IMR-90 (cell line): ENCODE measurements around the gene SIRPD. TPM values are rescaled to one million over a fixed set of nuclear protein-coding genes. Genes with fewer than 3 reads are reported as not detected.

Experiments used
- ATAC-seq: fragments of 200-7000 bp; cut with Tn5 transposase; 2 replicates; pipeline ENCODE4 v1.9.1; 2020; ENCODE audit warnings: low read depth, mild to moderate bottlenecking, moderate library complexity
- BruUV-seq: library from RNA; stranded (reverse); fragments of 400-500 nt; replicated peaks from 2 replicates; lab custom pipeline; 2021; lab: Mats Ljungman, UMichigan
- CTCF ChIA-PET: fragments of 300-600 bp; formaldehyde crosslinking; extraction: SDS; loops from one replicate; lab custom pipeline; 2021; ENCODE audit warnings: antibody characterized with exemption; lab: Yijun Ruan, JAX
- POLR2A ChIA-PET: fragments of 300-600 bp; sonication (Branson Sonifier 250); formaldehyde crosslinking; loops from one replicate; lab custom pipeline; 2022; ENCODE audit warnings: antibody characterized with exemption; ENCODE audit not compliant: unreplicated experiment; lab: Charles Lee
- DNase-seq: peaks from one replicate; pipeline ENCODE4 v3.0.0; 2013
- H2AFZ ChIP-seq: replicated peaks from 2 replicates; pipeline ENCODE3; 2013; ENCODE audit warnings: low read length, mild to moderate bottlenecking; ENCODE audit not compliant: poor library complexity
- H2AK5ac ChIP-seq: 2 replicates; pipeline ENCODE4 v1.6.1; 2013; ENCODE audit warnings: low read depth, low read length, inconsistent platforms
- H2AK9ac ChIP-seq: replicated peaks from 2 replicates; pipeline ENCODE3; 2013; ENCODE audit warnings: mild to moderate bottlenecking, low read depth, low read length, moderate library complexity; ENCODE audit not compliant: poor library complexity
- H2BK120ac ChIP-seq: 2 replicates; pipeline ENCODE4 v1.6.1; 2013; ENCODE audit warnings: low read depth, low read length, inconsistent platforms
- H2BK15ac ChIP-seq: 3 replicates; pipeline ENCODE4 v1.6.1; 2013; ENCODE audit warnings: low read depth, low read length, inconsistent platforms
- H2BK20ac ChIP-seq: 2 replicates; pipeline ENCODE4 v1.6.1; 2013; ENCODE audit warnings: low read depth, mild to moderate bottlenecking, inconsistent platforms, low read length, moderate library complexity
- H2BK5ac ChIP-seq: 2 replicates; pipeline ENCODE4 v1.6.1; 2013; ENCODE audit warnings: mild to moderate bottlenecking, low read depth, low read length, inconsistent platforms; ENCODE audit not compliant: poor library complexity, severe bottlenecking
- H3K14ac ChIP-seq: replicated peaks from 2 replicates; pipeline ENCODE4 v1.6.1; 2013; ENCODE audit warnings: low read depth, low read length, inconsistent platforms
- H3K18ac ChIP-seq: 2 replicates; pipeline ENCODE4 v1.6.1; 2013; ENCODE audit warnings: low read depth, low read length, control low read depth
- H3K23ac ChIP-seq: 2 replicates; pipeline ENCODE4 v1.6.1; 2013; ENCODE audit warnings: low read depth, low read length, inconsistent platforms
- H3K27ac ChIP-seq: 2 replicates; pipeline ENCODE4 v1.5.1; 2013; ENCODE audit warnings: mild to moderate bottlenecking, control low read depth, low read length; ENCODE audit not compliant: insufficient read depth
- H3K27me3 ChIP-seq: 2 replicates; pipeline ENCODE4 v1.6.1; 2013; ENCODE audit warnings: low read length; ENCODE audit not compliant: control insufficient read depth, insufficient read depth
- H3K36me3 ChIP-seq: 2 replicates; pipeline ENCODE4 v1.6.1; 2013; ENCODE audit warnings: low read length, mixed read lengths; ENCODE audit not compliant: control insufficient read depth, insufficient read depth
- H3K4ac ChIP-seq: 2 replicates; pipeline ENCODE4 v1.6.1; 2013; ENCODE audit warnings: low read depth, low read length, inconsistent platforms
- H3K4me1 ChIP-seq: 2 replicates; pipeline ENCODE4 v1.6.1; 2013; ENCODE audit warnings: low read length, mixed read lengths; ENCODE audit not compliant: control insufficient read depth, insufficient read depth
- H3K4me2 ChIP-seq: 2 replicates; pipeline ENCODE4 v1.6.1; 2013; ENCODE audit warnings: low read depth, mild to moderate bottlenecking, control low read depth, low read length, moderate library complexity
- H3K4me3 ChIP-seq: 2 replicates; pipeline ENCODE4 v1.5.1; 2013; ENCODE audit warnings: low read depth, mild to moderate bottlenecking, control low read depth, low read length, moderate library complexity; ENCODE audit not compliant: insufficient read depth
- H3K56ac ChIP-seq: 2 replicates; pipeline ENCODE4 v1.6.1; 2013; ENCODE audit warnings: low read length, inconsistent platforms; ENCODE audit not compliant: insufficient read depth; ENCODE audit errors: extremely low read depth
- H3K79me1 ChIP-seq, 2 experiments: 2 replicates each; pipeline ENCODE4 v1.6.1; 2013; ENCODE audit warnings: low read length in 2 of 2, inconsistent platforms in 1 of 2, low read depth in 1 of 2
- H3K9ac ChIP-seq: 2 replicates; pipeline ENCODE4 v1.6.1; 2013; ENCODE audit warnings: low read depth, low read length, control low read depth
- H3K9me1 ChIP-seq: 2 replicates; pipeline ENCODE4 v1.6.1; 2013; ENCODE audit warnings: low read length, inconsistent platforms; ENCODE audit not compliant: insufficient read depth
- H3K9me3 ChIP-seq: 2 replicates; pipeline ENCODE4 v1.6.1; 2013; ENCODE audit warnings: low read length; ENCODE audit not compliant: control insufficient read depth, insufficient read depth
- H4K20me1 ChIP-seq: 2 replicates; pipeline ENCODE4 v1.6.1; 2013; ENCODE audit warnings: low read length, inconsistent platforms; ENCODE audit not compliant: insufficient read depth
- H4K5ac ChIP-seq: 2 replicates; pipeline ENCODE4 v1.6.1; 2013; ENCODE audit warnings: mild to moderate bottlenecking, low read depth, low read length, control low read depth
- H4K8ac ChIP-seq, 2 experiments: 2 replicates each; pipeline ENCODE4 v1.6.1; 2013; ENCODE audit warnings: low read depth in 2 of 2, low read length in 2 of 2, control low read depth in 1 of 2, inconsistent platforms in 1 of 2
- H4K91ac ChIP-seq: 2 replicates; pipeline ENCODE4 v1.6.1; 2013; ENCODE audit warnings: low read depth, low read length, inconsistent platforms; ENCODE audit not compliant: insufficient read depth
- BHLHE40 ChIP-seq: fragments of 150-350 bp; IDR thresholded peaks from 2 replicates; pipeline ENCODE4 v1.6.1; 2016; ENCODE audit warnings: mild to moderate bottlenecking, low read depth, low read length
- CHD1 ChIP-seq: IDR thresholded peaks from 2 replicates; pipeline ENCODE4 v1.6.1; 2012; ENCODE audit warnings: low read depth, low read length, improper control_type of control experiment
- CTCF ChIP-seq: conservative IDR thresholded peaks from 2 replicates; pipeline ENCODE4 v1.5.1; 2012; ENCODE audit warnings: mild to moderate bottlenecking, low read depth, low read length, improper control_type of control experiment
- ELK1 ChIP-seq: fragments of 150-350 bp; IDR thresholded peaks from 2 replicates; pipeline ENCODE4 v1.6.1; 2016; ENCODE audit warnings: low read depth, mild to moderate bottlenecking, low read length, moderate library complexity, borderline replicate concordance
- FOS ChIP-seq: fragments of 150-350 bp; IDR thresholded peaks from 2 replicates; pipeline ENCODE4 v1.6.1; 2016; ENCODE audit warnings: low read depth, low read length
- MAFK ChIP-seq: IDR thresholded peaks from 2 replicates; pipeline ENCODE4 v1.6.1; 2012; ENCODE audit warnings: low read depth, low read length, improper control_type of control experiment
- MAZ ChIP-seq: IDR thresholded peaks from 2 replicates; pipeline ENCODE4 v1.6.1; 2012; ENCODE audit warnings: low read depth, mild to moderate bottlenecking, low read length, improper control_type of control experiment, moderate library complexity, borderline replicate concordance
- MXI1 ChIP-seq: IDR thresholded peaks from 2 replicates; pipeline ENCODE4 v1.6.1; 2012; ENCODE audit warnings: low read depth, mild to moderate bottlenecking, low read length, moderate library complexity, borderline replicate concordance
- POLR2A ChIP-seq: IDR thresholded peaks from 2 replicates; pipeline ENCODE4 v1.6.1; 2012; ENCODE audit warnings: mild to moderate bottlenecking, low read depth, low read length
- RAD21 ChIP-seq: IDR thresholded peaks from 2 replicates; pipeline ENCODE4 v1.6.1; 2012; ENCODE audit warnings: low read length, improper control_type of control experiment
- RFX5 ChIP-seq: IDR thresholded peaks from 2 replicates; pipeline ENCODE4 v1.8.0; 2012; ENCODE audit warnings: low read depth, mild to moderate bottlenecking, low read length, moderate library complexity
- SMC3 ChIP-seq: fragments of 150-350 bp; IDR thresholded peaks from 2 replicates; pipeline ENCODE4 v1.6.1; 2016; ENCODE audit warnings: low read depth, mild to moderate bottlenecking, antibody characterized with exemption, low read length, moderate library complexity
- WGBS, 2 experiments: methylation state at CpG; one replicate each; pipeline versions ENCODE4 v1.1.5 to v1.1.7; 2013; ENCODE audit warnings: missing lambda C conversion rate in 2 of 2; ENCODE audit not compliant: insufficient read length in 1 of 2; ENCODE audit errors: extremely low coverage in 2 of 2; 5-methylcytosine and 5-hydroxymethylcytosine counted together
- dilution Hi-C: fragments of 300-500 bp; cut with HindIII; formaldehyde crosslinking; loops from one replicate; pipeline ENCODE4 v1.14.3; 2018; ENCODE audit warnings: low sequenced_read_pairs; ENCODE audit not compliant: unreplicated experiment
- in situ Hi-C: fragments of 300-500 bp; cut with MboI; formaldehyde crosslinking; loops from 3 replicates; pipeline ENCODE4 v1.14.3; 2019; ENCODE audit warnings: low sequenced_read_pairs, inconsistent platforms, mixed read lengths
- intact Hi-C: fragments of 100-400 bp; cut with micrococcal nuclease; formaldehyde crosslinking; loops from 2 replicates; pipeline ENCODE4 v1.10.0; 2022
- polyA plus RNA-seq, 3 experiments: library from polyadenylated mRNA; depleted of rRNA; stranded (reverse); fragments of >200 nt; gene quantifications; 2 replicates each; pipeline ENCODE4 v1.2.3, GENCODE V29; 2012; ENCODE audit warnings: low replicate concordance in 1 of 3
- total RNA-seq: library from RNA; depleted of rRNA; stranded (reverse); fragments of >200 nt; gene quantifications from 2 replicates; pipeline ENCODE4 v1.2.3, GENCODE V29; 2012
- TF ChIP-seq, protein P1 (sequence below): fragments of 150-350 bp; IDR thresholded peaks from 2 replicates; pipeline ENCODE4 v1.6.1; 2017; ENCODE audit warnings: mild to moderate bottlenecking, antibody characterized with exemption, low read length, low read depth

The SIRPD gene
- total and polyA plus RNA-seq, 2 of the 4 experiments (the other 2 are of a cell fraction), result not detected

DNA sequence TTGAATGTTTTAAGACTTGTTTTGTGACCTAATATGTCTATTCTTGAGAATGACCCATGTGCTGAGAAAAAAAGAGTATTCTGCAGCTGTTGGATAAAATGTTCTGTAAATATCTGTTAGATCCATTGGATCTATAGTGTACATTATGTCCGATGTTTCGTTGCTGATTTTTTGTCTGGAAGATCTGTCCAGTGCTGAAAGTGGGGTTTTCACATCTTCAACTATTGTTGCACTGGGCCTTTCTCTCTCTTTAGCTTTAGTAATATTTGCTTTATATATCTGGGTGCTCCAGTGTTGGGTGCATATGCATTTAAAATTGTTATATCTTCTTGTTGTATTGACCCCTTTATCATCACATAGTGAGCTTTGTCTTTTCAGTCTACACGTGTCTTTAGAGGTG is 60.6 kb downstream of the SIRPD start:
- H2AK9ac ChIP-seq, result no peak overlapping the region
- H2BK5ac ChIP-seq, result no peak overlapping the region
- no peak overlapping the region for H2AK5ac ChIP-seq
- H3K9me3 ChIP-seq, result 0 out of 2 replicates have a peak, but pooled peaks cover 3% of the 10 kb centered on the region
- H4K8ac ChIP-seq, result no peak overlapping the region
- no peak overlapping the region for H3K4ac ChIP-seq
- no peak overlapping the region for H4K91ac ChIP-seq
- intact Hi-C loops, result no loop called here
- ChIA-PET CTCF (interaction anchor here (0.6 kb wide), 1 partner anchor 10 kb away, joined by 3 read pairs; no protein-coding TSS in a partner anchor), POLR2A (no interaction called here)
- H3K4me3 ChIP-seq, result no peak overlapping the region
- no peak overlapping the region for H2BK15ac ChIP-seq
- no peaks in the 10 kb centered on the region for H3K9me1 ChIP-seq
- TF ChIP-seq RAD21 (no peak), CHD1 (no peak), MAZ (no peak), CTCF (no peak), RFX5 (no peak), BHLHE40 (no peak), ELK1 (no peak), FOS (no peak), POLR2A (no peak), MXI1 (no peak), MAFK (no peak), SMC3 (no peak)
- TF ChIP-seq, protein P1, sequence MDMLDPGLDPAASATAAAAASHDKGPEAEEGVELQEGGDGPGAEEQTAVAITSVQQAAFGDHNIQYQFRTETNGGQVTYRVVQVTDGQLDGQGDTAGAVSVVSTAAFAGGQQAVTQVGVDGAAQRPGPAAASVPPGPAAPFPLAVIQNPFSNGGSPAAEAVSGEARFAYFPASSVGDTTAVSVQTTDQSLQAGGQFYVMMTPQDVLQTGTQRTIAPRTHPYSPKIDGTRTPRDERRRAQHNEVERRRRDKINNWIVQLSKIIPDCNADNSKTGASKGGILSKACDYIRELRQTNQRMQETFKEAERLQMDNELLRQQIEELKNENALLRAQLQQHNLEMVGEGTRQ, result no peak
- in situ Hi-C loops, result no loop called here
- no peak overlapping the region for H3K14ac ChIP-seq
- no CpG with 5 or more reads among the region's 3 CpGs for WGBS, 2 experiments
- no peaks in the 10 kb centered on the region for H3K4me1 ChIP-seq
- H3K27me3 ChIP-seq, result peaks cover 22% of the 10 kb centered on the region
- no peaks in the 10 kb centered on the region for H4K20me1 ChIP-seq
- no peak overlapping the region for H3K4me2 ChIP-seq
- dilution Hi-C loops, result no loop called here
- no peak overlapping the region for H3K9ac ChIP-seq
- no peak overlapping the region for H2AFZ ChIP-seq
- H3K36me3 ChIP-seq, result no peaks in the 10 kb centered on the region
- H4K5ac ChIP-seq, result no peak overlapping the region
- no peak overlapping the region for H2BK20ac ChIP-seq
- no peak overlapping the region for H3K23ac ChIP-seq
- BruUV-seq, result no TSS peak
- no peak overlapping the region for H2BK120ac ChIP-seq
- H3K18ac ChIP-seq, result no peak overlapping the region
- H3K27ac ChIP-seq, result no peak overlapping the region
- no peak for DNase-seq
- no peaks in the 10 kb centered on the region for H3K79me1 ChIP-seq
- ATAC-seq, result no peak
- H3K56ac ChIP-seq, result no peak overlapping the region
